GM19452 (cell line): ENCODE results near the gene KCTD21.

Experiments used
- ATAC-seq: cut with Tn5 transposase; IDR thresholded peaks from one replicate; pipeline ENCODE4 v1.9.1; 2021; ENCODE audit not compliant: unreplicated experiment

KCTD21 gene

DNA sequence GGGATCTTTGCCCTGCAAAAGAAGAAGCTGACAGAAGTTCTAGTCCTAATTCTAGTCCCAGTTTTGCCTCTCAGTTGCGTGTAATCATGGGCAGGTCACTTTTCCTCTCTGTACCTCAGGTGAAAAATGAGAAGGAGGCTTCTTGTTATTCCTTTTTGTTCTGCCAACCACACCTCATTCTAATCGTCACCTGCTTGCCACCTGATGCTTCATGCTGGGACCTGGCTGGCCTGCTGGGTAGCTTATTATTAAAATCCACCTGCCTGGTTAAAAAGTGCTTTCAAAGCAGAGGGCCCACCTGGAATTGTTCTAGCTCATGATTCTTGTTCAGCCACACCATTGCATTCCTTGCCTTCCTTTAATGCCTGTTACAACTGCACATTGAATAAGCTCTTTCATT, 40.6 kb downstream of the KCTD21 start:
- no peak for ATAC-seq

DNA sequence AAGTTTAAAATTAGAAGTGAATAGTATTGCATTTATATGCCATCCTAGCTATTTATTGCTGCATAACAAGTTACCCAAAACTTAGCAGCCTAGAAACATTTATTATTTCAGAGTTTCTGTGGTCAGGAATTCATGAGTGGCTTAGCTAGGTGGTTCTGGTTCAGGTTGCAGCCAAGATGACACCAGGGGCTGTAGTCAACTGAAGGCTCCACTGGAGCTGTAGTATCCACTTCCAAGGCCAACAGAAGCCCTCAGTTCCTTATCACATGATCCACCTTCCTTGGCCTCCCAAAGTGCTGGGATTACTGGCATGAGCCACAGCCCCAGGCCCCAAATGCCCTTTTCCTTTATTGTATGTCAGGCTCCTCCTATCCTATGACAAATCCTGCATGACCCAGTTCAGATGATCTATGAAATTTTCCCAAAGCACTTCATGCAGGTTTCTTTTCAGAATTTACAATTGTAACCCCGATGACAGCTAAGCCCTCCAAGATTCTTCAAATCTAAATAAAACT, 42.9 kb downstream of the KCTD21 start:
- ATAC-seq: no peak

DNA sequence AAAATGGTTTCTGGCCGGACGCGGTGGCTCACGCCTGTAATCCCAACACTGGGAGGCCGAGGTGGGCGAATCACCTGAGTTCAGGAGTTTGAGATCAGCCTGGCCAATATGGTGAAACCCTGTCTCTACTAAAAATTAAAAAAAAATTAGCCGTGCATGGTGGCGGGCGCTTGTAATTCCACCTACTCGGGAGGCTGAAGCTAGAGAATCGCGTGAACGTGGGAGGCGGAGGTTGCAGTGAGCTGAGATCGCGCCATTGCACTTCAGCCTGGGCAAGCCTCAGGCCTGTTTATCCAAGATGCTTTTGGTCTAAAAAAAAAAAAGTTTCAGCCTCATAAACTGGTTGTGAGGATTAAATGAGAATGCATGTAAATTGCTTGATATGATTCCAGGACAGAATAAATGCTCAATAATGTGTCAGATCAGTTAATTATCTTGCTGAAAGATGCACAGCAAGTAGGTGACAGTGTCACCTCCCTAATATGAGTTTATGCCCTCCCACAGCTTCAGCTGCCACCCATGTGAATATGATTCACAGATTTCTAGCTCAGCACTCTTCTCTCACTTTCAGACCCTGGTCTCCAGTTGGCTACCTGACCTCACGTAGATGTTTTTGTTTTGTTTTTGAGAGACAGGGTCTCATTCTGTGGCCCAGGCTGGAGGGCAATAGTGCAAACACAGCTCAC, 47.9 kb downstream of the KCTD21 start:
- ATAC-seq: no peak

DNA sequence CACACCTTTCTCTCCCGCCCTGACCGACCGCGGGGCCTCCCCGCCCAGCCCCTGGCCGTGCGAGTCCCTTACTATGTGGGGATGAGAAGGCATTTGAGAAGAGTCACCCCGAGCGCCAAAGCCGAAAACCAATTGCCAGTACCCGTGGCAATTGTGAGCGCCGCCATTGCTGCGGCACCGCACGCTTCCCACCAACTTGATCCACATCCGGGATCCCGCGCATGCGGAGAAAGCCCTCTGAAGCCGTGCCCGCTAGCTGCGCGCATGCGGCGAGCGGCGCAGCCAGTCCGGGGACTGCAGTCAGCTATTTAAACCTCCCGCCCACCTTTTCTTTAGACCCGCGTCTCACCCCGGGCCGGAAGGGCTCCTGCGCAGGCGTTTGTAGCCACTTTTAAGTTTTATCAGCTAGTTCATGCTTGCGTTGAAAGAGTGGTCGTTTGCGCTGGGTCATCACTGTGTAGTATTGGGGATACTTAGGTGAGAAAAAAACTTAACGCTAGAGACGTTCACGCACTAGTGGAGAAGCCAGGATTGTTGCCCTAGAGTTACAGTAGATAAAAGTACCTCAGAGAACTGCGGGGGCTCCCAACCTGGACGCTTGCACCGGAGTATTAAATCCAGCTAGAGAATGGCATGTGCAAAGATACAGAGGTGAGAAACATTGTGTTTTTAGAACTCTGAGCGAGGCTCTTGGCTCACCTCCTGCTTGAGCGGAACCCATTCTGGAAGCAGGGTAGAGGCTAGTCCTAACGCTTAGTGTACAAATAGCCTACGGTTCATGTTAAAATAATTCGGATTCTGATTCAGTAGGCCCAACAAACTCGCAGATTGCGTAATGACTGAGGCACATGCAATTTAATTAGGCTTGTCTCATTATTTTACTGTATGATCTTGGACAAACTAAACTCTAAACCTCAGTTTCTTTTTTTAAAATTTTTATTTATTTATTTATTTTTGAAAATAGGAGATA, 48.7 kb downstream of the KCTD21 start, which contains the start of gene ALG8:
Gene ALG8, minus strand, starts transcription at position 205 of the 970 bp plus-strand sequence. Its CDS starts 38 bp downstream, at position 167.
- peak; percentile 91 for ATAC-seq

DNA sequence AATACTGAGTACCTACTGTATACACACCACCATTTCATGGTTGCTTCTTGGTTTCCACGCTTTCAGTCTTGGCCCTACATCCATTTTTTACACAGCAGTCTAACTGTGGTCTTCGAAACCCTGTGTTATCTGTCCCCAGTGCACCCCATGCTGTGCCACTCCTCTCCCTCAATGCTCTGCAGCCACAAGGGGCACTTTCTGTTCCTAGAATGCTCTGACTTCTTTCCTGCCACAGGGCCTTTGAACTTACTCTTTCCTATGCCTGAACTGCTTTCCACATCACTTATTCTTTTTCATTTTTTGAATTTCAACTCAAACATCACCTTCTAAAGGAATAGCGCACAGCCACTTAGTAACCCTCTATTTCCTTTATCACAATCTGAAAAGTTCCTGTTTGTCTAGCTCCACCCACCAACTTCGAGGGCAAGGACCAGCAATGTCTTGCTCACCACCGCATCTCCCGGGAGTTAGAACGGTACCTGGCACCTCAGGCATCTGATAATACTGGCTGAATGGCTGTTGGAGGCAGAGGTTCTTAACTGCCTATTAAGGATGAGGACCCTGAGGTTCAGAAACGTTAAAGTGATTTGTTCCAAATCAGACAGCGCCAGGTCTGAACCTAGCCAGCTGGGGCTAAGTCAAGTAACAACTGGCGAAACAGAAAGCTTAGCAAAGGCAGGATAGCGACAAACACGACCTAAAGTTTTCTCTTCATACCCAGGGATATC, 49.6 kb downstream of the KCTD21 start:
- peak; percentile 21 for ATAC-seq

DNA sequence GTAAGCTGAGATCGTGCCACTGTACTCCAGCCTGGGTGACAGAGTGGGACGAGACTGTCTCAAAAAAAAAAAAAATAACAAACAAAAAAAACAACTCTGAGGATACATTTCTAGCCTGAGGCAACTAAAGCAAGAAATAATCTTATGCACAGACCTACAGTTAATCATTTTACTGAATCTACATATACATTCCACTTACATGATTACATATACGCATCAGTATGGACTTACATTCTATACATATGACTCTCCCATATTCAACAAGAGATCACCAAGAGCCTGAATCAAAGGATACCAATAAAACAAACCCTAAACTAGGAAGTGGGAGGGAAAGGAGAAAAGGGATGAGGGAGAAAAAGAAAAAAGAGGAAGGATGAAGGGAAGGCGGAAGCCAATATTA, 50.1 kb downstream of the KCTD21 start:
- ATAC-seq: no peak

DNA sequence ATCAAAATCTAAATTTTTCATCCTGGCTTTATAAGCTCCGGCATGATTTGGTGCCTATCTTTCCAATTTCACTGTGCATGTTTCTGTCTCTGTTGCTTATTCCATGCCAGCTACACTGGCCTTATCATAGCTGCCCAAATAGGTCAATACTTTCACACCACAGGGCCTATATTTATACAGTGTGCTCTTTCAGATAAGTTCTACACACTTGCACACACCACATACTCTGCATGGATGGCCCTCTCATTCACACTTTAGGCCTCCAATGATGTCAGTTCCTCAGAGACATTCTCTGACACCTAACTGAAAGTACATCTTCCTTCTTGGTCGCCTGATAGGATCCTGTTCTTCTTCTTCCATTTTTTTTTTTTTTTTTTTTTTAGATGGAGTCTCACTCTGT, 56.0 kb downstream of the KCTD21 start:
- ATAC-seq: no peak

DNA sequence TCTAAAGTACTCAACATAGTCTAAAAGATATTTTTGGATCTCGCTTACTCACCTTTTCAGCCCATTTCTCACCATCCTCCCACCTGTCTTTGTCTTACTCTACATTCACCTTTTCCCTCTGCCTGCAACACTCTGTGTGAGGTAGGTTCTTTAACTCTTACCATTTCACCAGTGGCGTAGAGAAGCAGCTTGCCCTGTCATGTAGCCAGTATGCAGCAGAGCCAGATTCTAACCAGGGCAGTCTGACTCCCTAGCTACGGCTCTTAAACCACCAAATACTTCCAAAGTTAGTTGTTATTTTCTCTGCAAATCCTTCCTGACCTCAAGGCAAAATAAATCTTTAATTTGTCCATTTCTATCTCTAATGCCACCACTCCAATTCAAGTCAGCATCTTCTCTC, 56.5 kb downstream of the KCTD21 start:
- no peak for ATAC-seq

DNA sequence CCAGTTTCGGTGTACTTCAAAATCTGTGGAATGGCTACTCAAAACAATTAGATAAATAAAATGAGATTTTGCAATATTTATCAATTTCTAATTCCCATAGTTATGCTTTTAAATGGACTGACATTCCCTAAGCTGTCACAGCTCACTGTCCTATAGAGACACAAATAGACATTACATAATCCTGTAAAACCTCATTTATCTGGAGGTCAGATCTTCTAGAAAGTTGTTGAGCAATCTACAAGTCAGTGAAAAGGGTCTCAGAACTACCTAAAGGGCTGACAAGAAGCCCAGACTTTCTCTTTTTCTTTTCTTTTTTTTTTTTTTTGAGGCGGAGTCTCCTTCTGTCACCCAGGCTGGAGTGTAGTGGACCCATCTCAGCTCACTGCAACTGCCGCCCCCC, 61.0 kb downstream of the KCTD21 start:
- ATAC-seq: no peak
